H1 (cell line): Measurements from ENCODE around the gene TLR4. TPM values are rescaled to one million over a fixed set of nuclear protein-coding genes. Genes with fewer than 3 reads are reported as not detected.

Experiments used
- FOSL1 ChIP-seq: IDR thresholded peaks from 2 replicates; pipeline ENCODE4 v1.6.1; 2011; ENCODE audit warnings: mild to moderate bottlenecking, low read depth, low read length, moderate library complexity; ENCODE audit not compliant: insufficient read depth
- HDAC2 ChIP-seq, 2 experiments: fragments of 300-600 bp in 1 of 2; sonication (generic) in 1 of 2; IDR thresholded peaks; 2 replicates each; pipeline ENCODE4 v1.6.1; 2011 to 2012; ENCODE audit warnings: low read depth in 2 of 2, low read length in 2 of 2, mild to moderate bottlenecking in 2 of 2, moderate library complexity in 2 of 2, borderline replicate concordance in 1 of 2, inconsistent platforms in 1 of 2
- PHF8 ChIP-seq: fragments of 200-600 bp; sonication (generic); conservative IDR thresholded peaks from 2 replicates; pipeline ENCODE4 v1.7.1; 2012; ENCODE audit warnings: low read depth, mild to moderate bottlenecking, inconsistent platforms, low read length, moderate library complexity
- RAD21 ChIP-seq, 2 experiments: IDR thresholded peaks in 1 of 2; conservative IDR thresholded peaks in 1 of 2; 2 replicates each; pipeline ENCODE4 v1.6.1; 2011; ENCODE audit warnings: low read depth in 2 of 2, low read length in 2 of 2, improper control_type of control experiment in 1 of 2, inconsistent platforms in 1 of 2, mild to moderate bottlenecking in 1 of 2, moderate library complexity in 1 of 2
- SUZ12 ChIP-seq: fragments of 200-600 bp; sonication (generic); IDR thresholded peaks from 2 replicates; pipeline ENCODE4 v1.6.1; 2012; ENCODE audit warnings: mild to moderate bottlenecking, inconsistent platforms, low read length, moderate library complexity, mixed read lengths
- polyA plus RNA-seq, 7 experiments: library from polyadenylated mRNA; depleted of rRNA in 3 of 7; stranded (reverse) in 5 of 7; unstranded in 2 of 7; fragments of >200 nt in 5 of 7; fragments of 200-250 nt in 2 of 7; gene quantifications; 1 replicate in 5 of 7; 2 replicates in 1 of 7; 4 replicates in 1 of 7; pipeline versions ENCODE4 v1.2.1 to v1.2.3, GENCODE V29; 2011 to 2013; ENCODE audit warnings: missing spikeins in 2 of 7, mixed read lengths in 2 of 7
- total RNA-seq: library from RNA; stranded (reverse); fragmentation: NEBNext Ultra II Directional; extraction: Animal tissue kit (Norgen Biotek cat#: 25700); gene quantifications from 2 replicates; pipeline ENCODE4 v1.2.1, GENCODE V29; 2021

The TLR4 gene
- total and polyA plus RNA-seq, 2 of the 8 experiments (the other 6 are each of a cell fraction or from before 2014, with no cell fraction given) = 0.02 to 0.17 TPM

DNA sequence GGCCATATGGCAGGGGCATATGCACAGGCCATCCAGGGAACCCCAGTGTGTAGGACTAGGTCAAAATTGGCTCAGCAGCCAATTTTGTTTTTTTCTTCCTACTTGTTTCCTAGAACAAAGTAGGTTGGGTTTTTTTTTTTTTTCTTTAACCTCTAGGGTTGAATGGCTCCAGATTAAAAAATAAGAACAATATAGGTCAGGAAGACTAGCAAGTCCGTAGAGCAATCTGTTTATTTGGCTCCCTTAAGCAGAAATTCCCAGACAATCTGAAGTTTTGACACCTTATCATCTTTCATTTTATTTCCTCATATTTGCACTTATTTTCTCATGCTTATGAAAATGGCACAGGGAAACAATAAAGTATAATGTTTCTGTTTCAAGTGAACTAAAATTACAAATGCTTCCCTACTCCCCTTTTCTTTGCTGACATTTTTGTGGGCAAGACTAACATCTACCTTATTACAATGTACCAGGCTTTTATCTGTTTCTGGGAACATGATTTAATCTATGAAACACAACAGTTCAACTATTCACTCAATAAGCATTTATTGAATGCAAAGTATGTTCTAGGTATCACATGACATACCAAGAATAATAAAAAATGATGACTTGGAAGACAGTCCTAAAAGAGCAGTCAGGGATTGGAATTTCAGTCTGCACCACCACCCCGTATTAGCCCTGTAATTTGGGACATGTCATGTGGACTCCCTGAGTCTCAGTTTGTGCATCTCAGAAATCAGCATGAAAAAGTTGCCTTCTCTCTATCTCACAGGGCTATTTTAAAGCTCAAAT lies 30.5 kb downstream of the TLR4 start (continued):
- no peak for TF ChIP-seq SUZ12
- TF ChIP-seq RAD21 (IDR thresholded peaks at IDR 0.05 in 1 of 2, conservative IDR thresholded peaks at IDR 0.05 in 1 of 2; ENCODE audit: low read depth in 2 of 2, low read length in 2 of 2) = no peak
- no peak for TF ChIP-seq PHF8
- no peak for TF ChIP-seq FOSL1
- no peak for TF ChIP-seq HDAC2 (IDR thresholded peaks at IDR 0.05; ENCODE audit: borderline replicate concordance in 1 of 2, low read depth in 2 of 2, low read length in 2 of 2)
